Erythroblast (primary cell): ENCODE measurements around the gene IP6K1.

Experiments used
- GATA1 ChIP-seq: IDR thresholded peaks from 2 replicates; pipeline ENCODE4 v1.6.1; 2011; ENCODE audit warnings: low read depth, mild to moderate bottlenecking, control low read depth, low read length, moderate library complexity
- POLR2A ChIP-seq: IDR thresholded peaks from 2 replicates; pipeline ENCODE4 v1.6.1; 2011; ENCODE audit warnings: mild to moderate bottlenecking, low read length

GRCh38 chr3:49727924-49728361 lies 58.4 kb downstream of the IP6K1 start:
- TF ChIP-seq POLR2A (no peak), GATA1 (no peak)
